HG02938 (cell line): ENCODE measurements around the gene C5.

Source experiments
- ATAC-seq: cut with Tn5 transposase; IDR thresholded peaks from one replicate; pipeline ENCODE4 v1.9.1; 2021; ENCODE audit warnings: mild to moderate bottlenecking, moderate library complexity; ENCODE audit not compliant: unreplicated experiment

Gene C5

DNA sequence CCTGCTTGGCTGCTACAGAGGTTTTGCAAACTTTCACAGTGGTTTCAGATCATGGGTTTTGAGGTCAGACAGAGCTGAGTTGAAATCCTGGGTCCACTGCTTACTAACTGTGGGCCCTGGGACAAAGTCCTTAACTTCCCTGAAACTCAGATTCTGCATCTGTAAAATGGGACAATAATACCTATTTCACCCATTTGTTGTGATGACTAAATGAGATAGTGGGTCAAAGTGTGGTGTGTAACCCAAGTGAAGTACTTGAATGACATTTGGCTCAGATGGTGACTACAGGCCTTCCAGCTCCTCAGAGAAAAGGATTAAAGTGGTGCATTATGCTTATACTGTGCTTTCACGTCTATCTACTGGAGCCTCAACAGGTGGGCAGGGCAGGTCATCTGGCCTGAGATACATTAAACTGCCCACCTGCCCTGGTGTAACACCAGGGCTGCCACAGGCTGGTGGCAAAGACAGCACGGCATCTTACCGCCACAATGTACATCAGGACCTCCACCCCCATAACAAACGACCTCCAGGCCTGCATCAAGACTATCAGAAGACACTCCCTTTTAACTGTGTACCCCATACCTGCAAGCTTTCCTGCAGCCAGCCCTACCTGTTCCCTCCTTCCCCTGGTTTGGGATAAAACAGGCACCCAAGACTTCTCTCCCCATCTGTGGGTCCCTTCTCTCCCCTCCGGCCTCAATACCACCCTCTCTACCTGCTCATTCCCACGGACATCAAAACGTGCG lies 122.6 kb downstream of the C5 start:
- ATAC-seq = no peak

DNA sequence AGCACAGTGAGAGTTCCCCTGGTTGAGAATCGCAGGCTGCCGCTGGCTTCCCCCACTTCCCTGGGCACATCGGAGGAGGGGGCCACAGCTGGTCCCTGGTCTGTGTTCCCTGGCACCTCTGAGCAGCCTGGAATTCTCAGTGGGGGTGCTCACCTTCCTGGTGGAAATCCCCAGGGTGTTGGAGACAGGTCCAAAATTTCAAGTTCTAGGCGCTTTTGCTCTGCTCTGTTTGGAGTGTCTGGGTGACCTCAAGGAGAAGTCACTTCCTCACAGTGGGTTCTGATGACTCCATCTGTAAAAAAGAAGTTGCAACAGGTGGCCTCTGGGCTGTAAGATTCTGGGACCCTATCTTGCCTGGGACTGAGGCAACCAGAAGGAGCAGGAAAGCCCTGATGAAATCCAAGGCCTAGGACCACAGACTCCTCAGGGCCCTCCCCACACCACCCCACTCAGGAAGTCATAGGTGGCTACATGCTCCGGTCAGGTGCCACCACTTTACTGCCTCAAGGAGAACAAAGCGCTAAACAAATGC lies 123.6 kb downstream of the C5 start, which contains the start of gene TRAF1:
Gene TRAF1 (minus strand): TSS at position 400 of the 532 bp plus-strand sequence. CDS start 721 bp downstream, outside the sequence.
- ATAC-seq = peak; percentile 33

DNA sequence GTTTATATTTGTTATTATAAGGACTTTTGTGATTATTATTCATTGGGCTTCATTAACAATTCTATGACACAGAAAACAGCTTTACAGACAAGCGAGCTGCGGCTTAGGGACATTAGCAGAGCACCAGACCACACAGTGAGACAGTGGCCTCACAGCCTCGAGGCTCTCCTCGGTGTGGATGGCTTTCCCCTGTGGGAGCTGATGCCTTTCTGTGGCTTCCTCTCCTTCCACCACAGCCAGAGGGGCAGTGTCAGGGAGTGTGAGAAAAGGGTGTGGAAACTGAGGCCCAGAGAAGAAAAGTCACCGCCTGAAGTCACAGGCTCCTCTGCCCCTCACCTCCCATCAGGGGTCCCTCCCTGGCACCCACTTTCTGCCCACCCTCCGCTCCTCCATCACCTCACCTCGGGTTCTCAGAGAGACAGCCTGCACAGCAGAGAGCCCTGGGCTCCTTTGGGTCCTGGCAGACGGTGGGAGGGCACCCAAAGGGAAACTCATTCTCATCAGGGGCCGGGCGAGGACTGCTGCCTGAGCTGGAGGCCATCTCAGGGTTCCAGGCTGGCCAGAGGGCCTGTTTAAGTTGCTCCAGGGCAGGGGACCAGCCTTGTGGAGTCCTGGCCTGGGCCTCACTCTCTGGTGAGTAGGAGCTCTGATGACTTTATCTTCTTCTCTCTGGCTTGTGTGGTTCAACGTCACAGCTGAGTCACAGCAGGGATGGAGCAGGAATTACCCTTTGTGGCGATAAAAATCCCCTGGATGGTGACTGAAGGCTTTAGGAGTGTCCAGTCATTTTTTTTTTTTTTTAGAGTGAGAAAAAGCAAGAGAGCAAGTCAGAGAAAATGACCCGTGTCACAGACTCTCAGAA lies 124.3 kb downstream of the C5 start:
- peak; percentile 51 for ATAC-seq

- ATAC-seq = no peak
Observed at GRCh38 chr9:120924698-120925534, 125.2 kb downstream of the C5 start.

- no peak for ATAC-seq
Observed at GRCh38 chr9:120923620-120924328, 126.3 kb downstream of the C5 start.

- ATAC-seq = no peak
Observed at GRCh38 chr9:120922404-120923195, 127.5 kb downstream of the C5 start.

DNA sequence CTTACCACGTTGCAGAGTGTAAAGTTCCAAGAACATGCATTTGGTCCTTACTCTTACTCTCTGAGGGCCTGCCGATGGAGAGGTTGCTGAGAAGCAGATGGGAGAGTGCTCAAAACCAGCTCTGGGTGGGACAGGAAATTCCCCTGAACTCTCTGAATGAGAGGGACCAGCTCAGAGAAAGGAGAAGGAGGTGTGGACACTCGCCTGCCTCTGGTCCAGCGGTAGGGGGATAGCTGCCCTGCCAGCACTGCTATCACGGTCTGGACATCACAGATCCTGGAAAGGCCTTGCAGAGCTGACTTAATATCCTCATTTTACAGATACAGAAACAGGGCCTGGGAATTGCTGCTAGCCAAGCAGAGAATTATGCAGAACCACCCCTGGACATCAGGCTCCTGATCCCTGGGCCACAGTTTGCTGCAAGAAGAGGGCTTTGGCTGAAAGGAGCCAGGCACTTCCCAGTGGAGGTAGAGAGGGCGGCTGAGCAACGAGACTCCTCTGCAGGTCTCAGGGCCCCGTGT lies 128.4 kb downstream of the C5 start:
- ATAC-seq = no peak

DNA sequence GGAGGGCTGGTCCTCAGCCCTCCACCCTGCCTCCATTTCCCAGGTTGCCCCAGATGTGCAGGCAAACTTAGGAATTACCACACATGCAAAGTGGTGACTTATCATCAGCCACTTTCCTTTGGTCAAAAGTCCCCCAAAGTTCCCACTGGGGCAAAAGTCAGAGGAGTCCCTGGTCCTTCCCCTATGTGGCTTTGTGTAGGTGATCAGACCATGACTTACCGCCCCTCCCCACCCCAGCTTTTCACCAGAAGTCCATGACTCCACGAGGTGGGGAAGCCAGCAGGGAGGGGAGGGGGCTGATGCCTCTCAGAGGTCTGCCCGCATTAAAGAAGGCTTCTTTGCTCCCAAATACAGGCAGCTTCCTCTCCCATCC lies 129.3 kb downstream of the C5 start:
- ATAC-seq = no peak

- no peak for ATAC-seq
Observed at GRCh38 chr9:120919843-120920805, 130.0 kb downstream of the C5 start.

DNA sequence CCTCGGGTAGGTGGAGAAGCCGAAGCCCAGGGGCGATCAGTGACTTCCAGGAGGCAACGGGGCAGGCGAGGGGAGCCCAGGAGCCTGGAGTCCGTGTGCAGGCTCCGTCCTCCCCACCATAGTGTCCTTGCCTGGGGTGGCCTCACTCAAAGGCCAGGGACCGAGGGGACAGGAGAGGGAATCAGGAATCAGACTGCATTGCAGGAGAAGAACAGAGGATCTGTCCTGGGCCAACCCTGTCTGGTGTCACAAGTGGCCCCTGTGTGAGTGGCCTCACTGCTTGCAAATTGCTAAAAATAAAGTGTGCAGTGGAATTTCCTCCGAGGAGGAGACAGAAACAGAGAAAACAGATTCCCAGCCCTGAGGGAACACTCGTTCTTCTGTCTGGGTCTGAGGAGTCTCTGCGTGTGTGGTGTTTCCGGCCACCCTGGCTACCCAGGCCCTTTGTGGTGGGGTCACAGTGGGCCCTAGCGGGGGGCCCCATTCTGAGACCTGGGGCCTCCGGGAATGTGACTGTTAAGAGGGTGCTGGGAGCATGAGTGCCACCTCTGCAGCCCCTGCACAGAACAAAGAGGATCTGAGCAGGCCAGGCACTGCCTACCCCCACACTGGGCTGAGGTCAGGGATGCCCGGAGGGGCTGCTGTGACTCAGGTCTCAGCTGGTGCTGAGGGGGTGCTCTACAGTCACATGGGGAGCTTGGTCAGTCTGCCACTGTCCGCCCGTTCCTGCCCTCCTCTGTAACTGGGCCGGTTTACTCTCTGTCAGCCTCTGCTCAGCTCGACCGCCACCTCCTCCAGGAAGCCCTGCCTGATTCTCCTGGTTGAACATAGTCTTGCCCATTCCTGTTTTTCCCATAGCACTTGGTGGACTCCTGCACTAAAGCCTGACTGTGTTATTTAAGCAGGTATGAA lies 130.9 kb downstream of the C5 start:
- ATAC-seq = no peak

DNA sequence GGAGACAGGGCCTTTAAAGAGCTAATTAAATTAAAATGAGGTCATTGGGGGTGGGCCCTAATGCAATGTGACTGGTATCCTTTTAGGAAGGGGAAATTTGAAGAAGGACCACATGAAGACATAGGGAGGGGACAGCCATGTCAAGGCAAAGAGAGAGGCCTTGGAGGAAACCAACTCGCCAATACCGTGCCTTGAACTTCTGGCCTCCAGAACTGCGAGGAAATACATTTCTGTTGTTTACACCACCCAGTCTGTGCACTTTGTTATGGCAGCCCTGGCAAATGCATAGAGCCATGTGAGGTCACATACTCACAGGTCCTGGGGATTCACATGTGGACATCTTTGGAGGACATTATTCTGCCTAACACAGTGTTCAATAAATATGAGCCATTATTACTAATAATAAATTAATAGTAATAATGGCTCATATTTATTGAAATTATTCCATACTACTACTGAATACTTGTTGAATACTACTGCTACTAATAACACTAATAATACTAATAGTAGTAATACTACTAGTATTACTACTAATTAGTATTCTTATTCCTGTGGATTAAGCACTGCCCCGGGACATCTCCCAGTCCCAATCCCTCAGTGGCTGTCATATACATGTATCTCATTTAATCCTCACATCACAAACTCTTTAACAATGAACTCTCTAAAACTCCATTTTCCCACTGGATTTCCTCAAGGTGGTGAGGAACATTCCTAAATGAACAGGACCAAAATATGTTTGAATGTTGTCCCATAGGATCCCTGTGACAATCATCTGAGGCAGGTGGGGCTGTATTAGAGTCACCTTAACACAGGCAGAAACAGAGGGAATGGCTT lies 131.9 kb downstream of the C5 start:
- ATAC-seq = no peak

GRCh38 chr9:120916991-120917880 lies 132.8 kb downstream of the C5 start:
- no peak for ATAC-seq

- no peak for ATAC-seq
Observed at GRCh38 chr9:120916588-120916987, 133.5 kb downstream of the C5 start.

- no peak for ATAC-seq
Observed at GRCh38 chr9:120915854-120916470, 134.1 kb downstream of the C5 start.

DNA sequence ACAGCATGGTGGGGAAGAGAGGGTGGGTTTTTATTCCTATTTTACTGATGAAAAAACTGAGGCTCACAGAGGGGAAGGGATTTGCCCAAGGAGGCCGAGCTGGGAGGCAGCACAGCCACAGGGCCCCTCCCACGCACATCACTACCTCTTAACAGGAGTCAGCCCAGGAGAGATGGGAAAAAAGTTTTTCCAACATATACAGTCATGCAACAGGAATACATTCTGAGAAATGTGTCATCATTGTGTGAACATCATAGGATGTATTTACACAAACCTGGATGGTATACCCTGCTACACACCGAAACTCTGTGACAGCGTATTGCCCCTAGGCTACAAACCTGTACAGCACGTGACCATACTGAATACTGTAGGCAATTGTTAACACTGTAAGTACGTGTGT lies 135.1 kb downstream of the C5 start:
- ATAC-seq = no peak
